ENCODE data around the gene NDEL1.

DNA sequence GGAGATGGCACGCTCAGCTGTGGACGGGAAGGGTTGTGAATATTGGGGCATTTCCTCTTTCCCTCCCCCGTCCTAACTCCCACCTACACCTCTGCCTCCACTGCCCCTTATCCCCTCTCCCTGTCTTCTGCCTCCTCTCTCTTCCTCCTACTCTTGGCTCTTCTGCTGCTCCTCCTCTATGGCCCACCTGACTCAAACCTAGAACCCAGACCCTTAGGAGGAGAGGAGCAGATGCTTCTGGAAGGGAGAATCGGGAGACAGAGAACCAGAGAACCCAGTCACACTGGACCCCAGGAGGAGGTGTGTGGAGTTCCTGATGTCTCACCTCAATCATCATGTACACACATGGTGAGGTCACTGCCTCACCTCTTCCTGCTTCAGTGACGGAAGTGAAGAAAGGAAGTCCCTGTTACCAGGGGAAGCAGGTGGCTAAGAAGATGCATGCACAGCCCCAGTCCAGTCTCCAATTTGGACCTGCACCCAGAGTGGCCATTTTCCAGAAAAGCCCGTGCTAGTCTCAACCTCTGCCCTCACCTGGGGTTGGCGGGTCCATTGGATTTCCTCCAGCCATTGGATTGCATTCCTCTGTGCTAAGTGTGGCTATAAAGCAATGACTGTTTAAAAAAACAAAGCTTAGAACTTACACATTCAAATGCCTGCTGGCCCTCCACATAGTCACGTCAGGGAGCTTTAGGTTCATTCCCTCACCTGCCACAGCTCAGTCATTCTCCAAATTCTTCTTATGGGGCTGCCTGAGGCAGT lies 42.0 kb upstream of the NDEL1 start:
- TF ChIP-seq, protein P1, sequence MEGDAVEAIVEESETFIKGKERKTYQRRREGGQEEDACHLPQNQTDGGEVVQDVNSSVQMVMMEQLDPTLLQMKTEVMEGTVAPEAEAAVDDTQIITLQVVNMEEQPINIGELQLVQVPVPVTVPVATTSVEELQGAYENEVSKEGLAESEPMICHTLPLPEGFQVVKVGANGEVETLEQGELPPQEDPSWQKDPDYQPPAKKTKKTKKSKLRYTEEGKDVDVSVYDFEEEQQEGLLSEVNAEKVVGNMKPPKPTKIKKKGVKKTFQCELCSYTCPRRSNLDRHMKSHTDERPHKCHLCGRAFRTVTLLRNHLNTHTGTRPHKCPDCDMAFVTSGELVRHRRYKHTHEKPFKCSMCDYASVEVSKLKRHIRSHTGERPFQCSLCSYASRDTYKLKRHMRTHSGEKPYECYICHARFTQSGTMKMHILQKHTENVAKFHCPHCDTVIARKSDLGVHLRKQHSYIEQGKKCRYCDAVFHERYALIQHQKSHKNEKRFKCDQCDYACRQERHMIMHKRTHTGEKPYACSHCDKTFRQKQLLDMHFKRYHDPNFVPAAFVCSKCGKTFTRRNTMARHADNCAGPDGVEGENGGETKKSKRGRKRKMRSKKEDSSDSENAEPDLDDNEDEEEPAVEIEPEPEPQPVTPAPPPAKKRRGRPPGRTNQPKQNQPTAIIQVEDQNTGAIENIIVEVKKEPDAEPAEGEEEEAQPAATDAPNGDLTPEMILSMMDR (IDR thresholded peaks at IDR 0.05): no peak
- TF ChIP-seq POLR2A (IDR thresholded peaks at IDR 0.05): no peak

All from right lobe of liver (tissue), 4 donors.